ENCODE data around the gene PLA2G4B.

PLA2G4B gene

GRCh38 chr15:41891226-41891625 is 52.6 kb downstream of the PLA2G4B start:
- DNase-seq = no peak

GRCh38 chr15:41891946-41892345 is 53.3 kb downstream of the PLA2G4B start:
- no peak for DNase-seq

GRCh38 chr15:41892621-41893421 is 54.2 kb downstream of the PLA2G4B start:
- no peak for DNase-seq

- no peak for DNase-seq
Observed at GRCh38 chr15:41893422-41894250, 55.0 kb downstream of the PLA2G4B start, which contains the start of gene SPTBN5. Gene SPTBN5 (minus strand): TSS chr15:41894053. CDS start chr15:41893497, 556 bp downstream.

- DNase-seq = no peak
Observed at GRCh38 chr15:41894251-41894790, 55.7 kb downstream of the PLA2G4B start.

GRCh38 chr15:41894791-41895463 is 56.3 kb downstream of the PLA2G4B start:
- DNase-seq = peak; percentile 96

- DNase-seq = no peak
Observed at GRCh38 chr15:41895491-41895890, 56.8 kb downstream of the PLA2G4B start.

GRCh38 chr15:41895957-41896356 is 57.3 kb downstream of the PLA2G4B start:
- no peak for DNase-seq

GRCh38 chr15:41896566-41896965 is 57.9 kb downstream of the PLA2G4B start:
- DNase-seq = no peak

- DNase-seq = no peak
Observed at GRCh38 chr15:41897363-41897799, 58.7 kb downstream of the PLA2G4B start.
